Prostate gland (tissue), 2 donors: ENCODE results near the gene SEC63.

ENCODE experiments used
- POLR2A ChIP-seq: fragments of 450-650 bp; IDR thresholded peaks from one replicate; pipeline ENCODE4 v1.6.1; 2016; ENCODE audit warnings: antibody characterized with exemption, mild to moderate bottlenecking
- POLR2AphosphoS5 ChIP-seq: sonication (generic); formaldehyde crosslinking; IDR thresholded peaks from one replicate; pipeline ENCODE4 v1.6.1; 2017; ENCODE audit warnings: antibody characterized with exemption
- TF ChIP-seq, protein P1 (sequence below), 4 experiments: fragments of 200-600 bp in 2 of 4; fragments of 450-650 bp in 2 of 4; sonication (generic) in 2 of 4; IDR thresholded peaks; 1 replicate in 3 of 4; 2 replicates in 1 of 4; pipeline ENCODE4 v1.5.1; 2016 to 2019; ENCODE audit warnings: antibody characterized with exemption in 4 of 4, mild to moderate bottlenecking in 2 of 4, moderate library complexity in 2 of 4

DNA sequence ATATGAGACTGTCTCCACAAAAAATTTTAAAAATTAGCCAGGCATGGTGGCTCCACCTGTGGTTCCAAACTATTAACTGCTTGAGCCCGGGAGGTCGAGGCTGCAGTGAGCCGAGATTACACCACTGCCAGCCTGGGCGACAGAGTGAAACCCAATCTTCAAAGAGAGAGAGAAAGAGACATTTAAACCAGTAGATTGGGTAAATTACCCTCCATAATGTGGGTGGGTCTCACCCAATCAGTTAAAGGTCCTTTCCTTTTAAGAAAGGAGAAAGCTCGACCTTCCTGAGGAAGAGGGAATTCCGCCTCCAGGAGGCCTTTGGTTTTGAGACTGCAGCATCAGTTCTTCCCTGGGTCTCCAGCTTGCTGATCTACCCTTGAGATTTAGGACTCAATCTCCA lies 108.7 kb downstream of the SEC63 start:
- TF ChIP-seq, protein P1, sequence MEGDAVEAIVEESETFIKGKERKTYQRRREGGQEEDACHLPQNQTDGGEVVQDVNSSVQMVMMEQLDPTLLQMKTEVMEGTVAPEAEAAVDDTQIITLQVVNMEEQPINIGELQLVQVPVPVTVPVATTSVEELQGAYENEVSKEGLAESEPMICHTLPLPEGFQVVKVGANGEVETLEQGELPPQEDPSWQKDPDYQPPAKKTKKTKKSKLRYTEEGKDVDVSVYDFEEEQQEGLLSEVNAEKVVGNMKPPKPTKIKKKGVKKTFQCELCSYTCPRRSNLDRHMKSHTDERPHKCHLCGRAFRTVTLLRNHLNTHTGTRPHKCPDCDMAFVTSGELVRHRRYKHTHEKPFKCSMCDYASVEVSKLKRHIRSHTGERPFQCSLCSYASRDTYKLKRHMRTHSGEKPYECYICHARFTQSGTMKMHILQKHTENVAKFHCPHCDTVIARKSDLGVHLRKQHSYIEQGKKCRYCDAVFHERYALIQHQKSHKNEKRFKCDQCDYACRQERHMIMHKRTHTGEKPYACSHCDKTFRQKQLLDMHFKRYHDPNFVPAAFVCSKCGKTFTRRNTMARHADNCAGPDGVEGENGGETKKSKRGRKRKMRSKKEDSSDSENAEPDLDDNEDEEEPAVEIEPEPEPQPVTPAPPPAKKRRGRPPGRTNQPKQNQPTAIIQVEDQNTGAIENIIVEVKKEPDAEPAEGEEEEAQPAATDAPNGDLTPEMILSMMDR (IDR thresholded peaks at IDR 0.05): no peak
- TF ChIP-seq POLR2AphosphoS5: no peak
- TF ChIP-seq POLR2A: no peak
